OCI-LY1 (cell line): ENCODE data around the gene FAM168A.

Source experiments
- EZH2 ChIP-seq: fragments of 200-600 bp; sonication (generic), shearing (Covaris generic); IDR thresholded peaks from 2 replicates; pipeline ENCODE4 v1.8.0; 2017; ENCODE audit warnings: borderline replicate concordance, mixed run types, mild to moderate bottlenecking, antibody characterized with exemption, low read length, moderate library complexity, mixed read lengths
- TF ChIP-seq, protein P1 (sequence below): fragments of 200-600 bp; sonication (generic), shearing (Covaris generic); IDR thresholded peaks from 2 replicates; pipeline ENCODE4 v1.5.1; 2017; ENCODE audit warnings: mild to moderate bottlenecking, antibody characterized with exemption, low read length, moderate library complexity, mixed read lengths

GRCh38 chr11:73582653-73583052 is 15.3 kb downstream of the FAM168A start:
- TF ChIP-seq, protein P1, sequence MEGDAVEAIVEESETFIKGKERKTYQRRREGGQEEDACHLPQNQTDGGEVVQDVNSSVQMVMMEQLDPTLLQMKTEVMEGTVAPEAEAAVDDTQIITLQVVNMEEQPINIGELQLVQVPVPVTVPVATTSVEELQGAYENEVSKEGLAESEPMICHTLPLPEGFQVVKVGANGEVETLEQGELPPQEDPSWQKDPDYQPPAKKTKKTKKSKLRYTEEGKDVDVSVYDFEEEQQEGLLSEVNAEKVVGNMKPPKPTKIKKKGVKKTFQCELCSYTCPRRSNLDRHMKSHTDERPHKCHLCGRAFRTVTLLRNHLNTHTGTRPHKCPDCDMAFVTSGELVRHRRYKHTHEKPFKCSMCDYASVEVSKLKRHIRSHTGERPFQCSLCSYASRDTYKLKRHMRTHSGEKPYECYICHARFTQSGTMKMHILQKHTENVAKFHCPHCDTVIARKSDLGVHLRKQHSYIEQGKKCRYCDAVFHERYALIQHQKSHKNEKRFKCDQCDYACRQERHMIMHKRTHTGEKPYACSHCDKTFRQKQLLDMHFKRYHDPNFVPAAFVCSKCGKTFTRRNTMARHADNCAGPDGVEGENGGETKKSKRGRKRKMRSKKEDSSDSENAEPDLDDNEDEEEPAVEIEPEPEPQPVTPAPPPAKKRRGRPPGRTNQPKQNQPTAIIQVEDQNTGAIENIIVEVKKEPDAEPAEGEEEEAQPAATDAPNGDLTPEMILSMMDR, result no peak
- TF ChIP-seq EZH2, result no peak
